ENCODE results near the gene OPHN1.

The OPHN1 gene

GRCh38 chrX:68428431-68428830 lies 4.9 kb downstream of the OPHN1 start:
- no peak overlapping the region for H3K4me3 ChIP-seq (ENCODE audit: low read depth, low read length)
- TF ChIP-seq CTCF (IDR thresholded peaks at IDR 0.05; ENCODE audit: borderline replicate concordance, insufficient read depth, low read depth, low read length) = no peak

GRCh38 chrX:68424719-68425118 lies 8.6 kb downstream of the OPHN1 start:
- no peak for TF ChIP-seq CTCF (IDR thresholded peaks at IDR 0.05; ENCODE audit: borderline replicate concordance, insufficient read depth, low read depth, low read length)
- H3K4me3 ChIP-seq (ENCODE audit: low read depth, low read length) = no peak overlapping the region

GRCh38 chrX:68422478-68422877 lies 10.8 kb downstream of the OPHN1 start:
- no peak overlapping the region for H3K4me3 ChIP-seq (ENCODE audit: low read depth, low read length)
- no peak for TF ChIP-seq CTCF (IDR thresholded peaks at IDR 0.05; ENCODE audit: borderline replicate concordance, insufficient read depth, low read depth, low read length)

- H3K4me3 ChIP-seq (ENCODE audit: low read depth, low read length) = no peak overlapping the region
- no peak for TF ChIP-seq CTCF (IDR thresholded peaks at IDR 0.05; ENCODE audit: borderline replicate concordance, insufficient read depth, low read depth, low read length)
These were observed 11.7 kb downstream of the OPHN1 start for GRCh38 chrX:68421636-68422035.

- no peak for TF ChIP-seq CTCF (IDR thresholded peaks at IDR 0.05; ENCODE audit: borderline replicate concordance, insufficient read depth, low read depth, low read length)
- H3K4me3 ChIP-seq (ENCODE audit: low read depth, low read length) = no peak overlapping the region
These were observed 12.7 kb downstream of the OPHN1 start for GRCh38 chrX:68420559-68420958.

GRCh38 chrX:68419975-68420374 lies 13.3 kb downstream of the OPHN1 start:
- no peak for TF ChIP-seq CTCF (IDR thresholded peaks at IDR 0.05; ENCODE audit: borderline replicate concordance, insufficient read depth, low read depth, low read length)
- no peak overlapping the region for H3K4me3 ChIP-seq (ENCODE audit: low read depth, low read length)

GRCh38 chrX:68417651-68418050 lies 15.6 kb downstream of the OPHN1 start:
- TF ChIP-seq CTCF (IDR thresholded peaks at IDR 0.05; ENCODE audit: borderline replicate concordance, insufficient read depth, low read depth, low read length) = no peak
- no peak overlapping the region for H3K4me3 ChIP-seq (ENCODE audit: low read depth, low read length)

Measured in GM12875 (cell line).